ENCODE data around the gene CYP2U1. TPM values are rescaled to one million over a fixed set of nuclear protein-coding genes. Genes with fewer than 3 reads are reported as not detected.
"Not testable (repeated sequence)": the region's sequence is repeated elsewhere in the genome, so short reads cannot be mapped to it uniquely, and the experiment has no call there.

The CYP2U1 gene
- total RNA-seq, 1 donor from 2014 or later, result 1.3 TPM

DNA sequence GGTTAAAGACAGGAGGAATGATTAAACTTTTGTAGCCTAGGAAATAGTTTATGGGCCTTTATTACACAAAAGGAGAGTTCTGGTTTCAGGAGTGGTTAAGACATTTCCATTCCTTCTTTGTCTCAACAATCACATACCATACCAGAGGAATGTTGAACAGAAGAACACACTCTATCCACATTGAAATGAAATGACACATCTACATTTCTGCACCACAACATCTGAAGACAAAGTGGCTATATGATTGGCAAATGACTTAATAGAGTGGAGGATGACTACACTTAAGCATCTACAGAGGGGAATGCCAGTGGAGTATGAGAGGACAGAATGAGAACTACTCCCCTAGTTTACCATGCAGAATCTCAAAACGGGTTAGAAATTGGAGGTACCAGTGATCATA lies 8.0 kb downstream of the CYP2U1 start:
- peak; percentile 17 for DNase-seq (ENCODE audit: low read depth)
- no peak for TF ChIP-seq CTCF (IDR thresholded peaks at IDR 0.05; ENCODE audit: insufficient read depth, low read length, severe bottlenecking)
- Histone ChIP-seq H3K36me3 (ENCODE audit: control insufficient read depth, insufficient read depth, low read length) (no peaks in the 10 kb centered on the region), H3K4me3 (ENCODE audit: low read depth, low read length) (no peak overlapping the region), H3K27me3 (ENCODE audit: control insufficient read depth, insufficient read depth, low read length) (no peaks in the 10 kb centered on the region)
- FAIRE-seq, result no peak

GRCh38 chr4:107945809-107946208 lies 14.5 kb downstream of the CYP2U1 start:
- no peak for TF ChIP-seq CTCF (IDR thresholded peaks at IDR 0.05; ENCODE audit: insufficient read depth, low read length, severe bottlenecking)
- Histone ChIP-seq H3K36me3 (ENCODE audit: control insufficient read depth, insufficient read depth, low read length) (no peaks in the 10 kb centered on the region), H3K27me3 (ENCODE audit: control insufficient read depth, insufficient read depth, low read length) (no peaks in the 10 kb centered on the region), H3K4me3 (ENCODE audit: low read depth, low read length) (no peak overlapping the region)
- DNase-seq (ENCODE audit: low read depth) (no peak), FAIRE-seq (no peak)

GRCh38 chr4:107950746-107951540 lies 19.6 kb downstream of the CYP2U1 start:
- Histone ChIP-seq H3K36me3 (ENCODE audit: control insufficient read depth, insufficient read depth, low read length) (no peaks in the 10 kb centered on the region), H3K4me3 (ENCODE audit: low read depth, low read length) (no peak overlapping the region), H3K27me3 (ENCODE audit: control insufficient read depth, insufficient read depth, low read length) (no peaks in the 10 kb centered on the region)
- DNase-seq (ENCODE audit: low read depth) (peak; percentile 29), FAIRE-seq (no peak)
- no peak for TF ChIP-seq CTCF (IDR thresholded peaks at IDR 0.05; ENCODE audit: insufficient read depth, low read length, severe bottlenecking)

DNA sequence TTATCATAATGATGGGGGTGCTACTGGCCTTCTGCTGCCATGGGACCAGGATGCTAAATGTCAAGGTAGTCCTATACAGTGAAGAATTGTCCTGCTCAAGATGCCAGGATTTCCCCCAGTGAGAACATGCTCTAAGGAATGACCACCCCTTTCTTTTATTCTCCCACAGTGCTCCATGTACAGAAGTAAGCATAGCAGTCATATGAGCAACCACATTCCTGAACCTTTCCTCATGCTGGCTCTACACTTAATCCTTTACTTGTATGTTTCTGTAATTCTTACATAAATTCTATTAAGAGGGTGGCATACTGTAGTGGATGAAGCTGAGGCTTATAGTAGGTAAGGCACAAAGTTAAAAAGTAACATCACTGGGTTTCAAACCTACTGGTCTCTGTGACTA lies 20.2 kb downstream of the CYP2U1 start:
- DNase-seq (ENCODE audit: low read depth), result peak; percentile 83
- Histone ChIP-seq H3K27me3 (ENCODE audit: control insufficient read depth, insufficient read depth, low read length) (no peaks in the 10 kb centered on the region), H3K36me3 (ENCODE audit: control insufficient read depth, insufficient read depth, low read length) (no peaks in the 10 kb centered on the region), H3K4me3 (ENCODE audit: low read depth, low read length) (no peak overlapping the region)
- TF ChIP-seq CTCF (IDR thresholded peaks at IDR 0.05; ENCODE audit: insufficient read depth, low read length, severe bottlenecking), result no peak
- no peak for FAIRE-seq

DNA sequence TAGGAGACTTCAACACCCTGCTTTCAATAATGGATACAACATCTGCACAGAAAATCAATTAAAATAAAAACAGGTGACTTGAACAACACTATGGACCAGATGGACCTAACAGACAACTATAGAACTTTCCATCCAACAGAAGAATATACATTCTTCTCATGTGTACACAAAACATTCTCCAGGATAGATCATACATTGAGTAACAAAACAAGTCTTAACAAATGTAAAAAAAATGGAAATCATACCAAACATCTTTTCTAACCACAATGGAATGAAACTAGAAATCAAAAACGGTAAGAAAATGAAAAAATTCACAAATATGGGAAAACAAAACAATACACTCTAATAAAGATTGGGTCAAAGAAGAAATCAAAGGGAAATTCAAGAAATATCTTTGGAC lies 24.7 kb downstream of the CYP2U1 start:
- TF ChIP-seq CTCF (IDR thresholded peaks at IDR 0.05; ENCODE audit: insufficient read depth, low read length, severe bottlenecking), result no peak
- DNase-seq (ENCODE audit: low read depth) (peak; percentile 63), FAIRE-seq (no peak)
- Histone ChIP-seq H3K36me3 (ENCODE audit: control insufficient read depth, insufficient read depth, low read length) (no peaks in the 10 kb centered on the region), H3K4me3 (ENCODE audit: low read depth, low read length) (no peak overlapping the region), H3K27me3 (ENCODE audit: control insufficient read depth, insufficient read depth, low read length) (no peaks in the 10 kb centered on the region)

DNA sequence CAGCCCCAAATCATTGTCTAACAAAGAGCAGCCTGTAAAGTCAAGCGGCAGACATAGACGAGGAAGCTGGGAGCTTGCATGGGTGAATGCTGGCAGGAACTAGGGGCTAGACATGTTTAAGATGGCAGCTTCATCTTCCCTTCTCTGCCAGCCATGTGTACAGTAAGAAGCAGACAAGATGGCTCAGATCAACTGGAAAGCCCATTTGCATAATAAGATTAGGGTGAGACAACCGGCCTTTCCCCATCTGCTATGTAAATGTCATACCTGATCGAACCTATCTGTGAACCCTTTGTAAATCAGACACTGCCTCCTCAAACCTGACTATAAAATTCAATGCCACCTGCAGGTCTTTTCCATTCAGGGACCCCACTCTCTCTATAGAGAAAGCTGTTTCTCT lies 35.6 kb downstream of the CYP2U1 start:
- H3K36me3 ChIP-seq (ENCODE audit: control insufficient read depth, insufficient read depth, low read length), result no peaks in the 10 kb centered on the region
- TF ChIP-seq CTCF (IDR thresholded peaks at IDR 0.05; ENCODE audit: insufficient read depth, low read length, severe bottlenecking), result no peak
- H3K4me3 ChIP-seq (ENCODE audit: low read depth, low read length), result no peak overlapping the region
- no peak for FAIRE-seq
- no peaks in the 10 kb centered on the region for H3K27me3 ChIP-seq (ENCODE audit: control insufficient read depth, insufficient read depth, low read length)
- DNase-seq (ENCODE audit: low read depth), result no peak

GRCh38 chr4:107967519-107967918 lies 36.2 kb downstream of the CYP2U1 start:
- not testable (repeated sequence) for DNase-seq (ENCODE audit: low read depth); FAIRE-seq; H3K36me3 ChIP-seq (ENCODE audit: control insufficient read depth, insufficient read depth, low read length); H3K4me3 ChIP-seq (ENCODE audit: low read depth, low read length); H3K27me3 ChIP-seq (ENCODE audit: control insufficient read depth, insufficient read depth, low read length)

DNA sequence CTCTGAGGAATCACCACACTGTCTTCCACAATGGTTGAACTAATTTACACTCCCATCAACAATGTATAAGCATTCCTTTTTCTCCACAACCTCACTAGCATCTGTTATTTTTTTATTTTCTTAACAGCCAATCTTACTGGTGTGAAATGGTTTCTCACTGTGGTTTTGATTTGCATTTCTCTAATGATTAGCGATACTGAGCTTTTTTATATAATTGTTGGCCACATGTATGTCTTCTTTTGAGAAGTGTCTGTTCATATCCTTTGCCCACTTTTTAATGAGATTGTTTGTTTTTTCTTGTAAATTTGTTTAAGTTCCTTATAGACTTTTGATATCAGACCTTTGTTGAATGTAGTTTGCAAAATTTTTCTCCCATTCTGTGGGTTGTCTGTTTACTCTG lies 36.6 kb downstream of the CYP2U1 start:
- H3K4me3 ChIP-seq (ENCODE audit: low read depth, low read length); FAIRE-seq; H3K27me3 ChIP-seq (ENCODE audit: control insufficient read depth, insufficient read depth, low read length); H3K36me3 ChIP-seq (ENCODE audit: control insufficient read depth, insufficient read depth, low read length); DNase-seq (ENCODE audit: low read depth): not testable (repeated sequence)
